H1 (cell line): Measurements from ENCODE around the gene MBD5. TPM values are rescaled to one million over a fixed set of nuclear protein-coding genes. Genes with fewer than 3 reads are reported as not detected.

Experiments used
- CTCF ChIA-PET: fragments of 300-600 bp; sonication (Branson Sonifier 250); formaldehyde crosslinking; loops from one replicate; lab custom pipeline; 2021; ENCODE audit not compliant: partially characterized antibody; lab: Charles Lee
- POLR2A ChIA-PET: fragments of 300-600 bp; sonication (Branson Sonifier 250); formaldehyde crosslinking; loops from one replicate; lab custom pipeline; 2021; ENCODE audit warnings: inconsistent platforms; ENCODE audit not compliant: partially characterized antibody; lab: Charles Lee
- DNase-seq, 2 experiments: peaks; one replicate each; pipeline versions ENCODE4 v3.0.0 to v3.0.0-alpha.2; 2010 to 2022; ENCODE audit warnings: low spot score in 2 of 2, low read depth in 1 of 2, mixed read lengths in 1 of 2
- FAIRE-seq: peaks from 2 replicates; lab custom pipeline; 2011; peaks lifted over from hg19 to GRCh38; lab: Jason Lieb, UNC
- H2AFZ ChIP-seq: 2 replicates; pipeline ENCODE4 v1.8.1; 2012; ENCODE audit warnings: low read length, inconsistent platforms
- H2AK5ac ChIP-seq: 2 replicates; pipeline ENCODE4 v1.6.1; 2013; ENCODE audit warnings: low read depth, low read length
- H2BK120ac ChIP-seq: replicated peaks from 2 replicates; pipeline ENCODE3; 2013; ENCODE audit warnings: low read depth, low read length, inconsistent platforms
- H2BK12ac ChIP-seq: 2 replicates; pipeline ENCODE4 v1.6.1; 2013; ENCODE audit warnings: low read depth, low read length
- H2BK15ac ChIP-seq: 2 replicates; pipeline ENCODE4 v1.6.1; 2013; ENCODE audit warnings: low read length
- H2BK20ac ChIP-seq: 2 replicates; pipeline ENCODE4 v1.6.1; 2013; ENCODE audit warnings: low read length
- H2BK5ac ChIP-seq: 2 replicates; pipeline ENCODE4 v1.6.1; 2013; ENCODE audit warnings: low read depth, low read length
- H3K14ac ChIP-seq: 2 replicates; pipeline ENCODE4 v1.6.1; 2013; ENCODE audit warnings: inconsistent platforms; ENCODE audit not compliant: insufficient read length
- H3K18ac ChIP-seq: 2 replicates; pipeline ENCODE4 v1.6.1; 2013; ENCODE audit warnings: low read length; ENCODE audit errors: extremely low read depth
- H3K23ac ChIP-seq: 2 replicates; pipeline ENCODE4 v1.6.1; 2013; ENCODE audit warnings: inconsistent platforms; ENCODE audit not compliant: insufficient read length
- H3K23me2 ChIP-seq: 2 replicates; pipeline ENCODE4 v1.6.1; 2013; ENCODE audit warnings: low read depth, low read length
- H3K27ac ChIP-seq: 2 replicates; pipeline ENCODE4 v1.6.1; 2011; ENCODE audit warnings: low read depth, low read length, inconsistent platforms
- H3K27me3 ChIP-seq, 4 experiments: replicated peaks in 1 of 4; 1 replicate in 1 of 4; 2 replicates in 3 of 4; pipeline versions ENCODE4 v1.6.1 to v1.8.1; 2011 to 2013; ENCODE audit warnings: low read length in 3 of 4, mild to moderate bottlenecking in 3 of 4, inconsistent platforms in 2 of 4, mixed read lengths in 2 of 4, moderate library complexity in 1 of 4; ENCODE audit not compliant: control insufficient read depth in 3 of 4, insufficient read depth in 3 of 4; ENCODE audit errors: extremely low read depth in 1 of 4
- H3K36me3 ChIP-seq, 4 experiments: 2 replicates each; pipeline versions ENCODE4 v1.6.1 to v1.8.1; 2011 to 2013; ENCODE audit warnings: mild to moderate bottlenecking in 4 of 4, low read length in 3 of 4, moderate library complexity in 2 of 4, control low read depth in 1 of 4, inconsistent platforms in 1 of 4; ENCODE audit not compliant: insufficient read depth in 4 of 4, control insufficient read depth in 2 of 4
- H3K4ac ChIP-seq: replicated peaks from 2 replicates; pipeline ENCODE3; 2013; ENCODE audit warnings: low read length, low read depth, mixed read lengths, inconsistent platforms; ENCODE audit not compliant: insufficient read length
- H3K4me1 ChIP-seq, 4 experiments: replicated peaks in 1 of 4; 1 replicate in 1 of 4; 2 replicates in 3 of 4; pipeline versions ENCODE4 v1.6.1 to v1.8.1; 2011 to 2013; ENCODE audit warnings: low read length in 3 of 4, inconsistent platforms in 2 of 4, mixed read lengths in 1 of 4; ENCODE audit not compliant: insufficient read depth in 4 of 4, control insufficient read depth in 3 of 4
- H3K4me2 ChIP-seq, 2 experiments: 2 replicates each; pipeline versions ENCODE4 v1.6.1 to v1.8.1; 2011 to 2013; ENCODE audit warnings: low read depth in 2 of 2, low read length in 2 of 2, control low read depth in 1 of 2, inconsistent platforms in 1 of 2, mild to moderate bottlenecking in 1 of 2; ENCODE audit not compliant: insufficient read depth in 1 of 2
- H3K4me3 ChIP-seq, 4 experiments: fragments of 200-600, 300-600 bp in 1 of 4; sonication (generic), shearing (Covaris generic), sonication (Bioruptor Twin) in 1 of 4; 2 replicates each; pipeline versions ENCODE4 v1.5.1 to v1.8.1; 2011 to 2016; ENCODE audit warnings: low read length in 4 of 4, low read depth in 3 of 4, control low read depth in 2 of 4, inconsistent platforms in 2 of 4, mild to moderate bottlenecking in 2 of 4, mixed read lengths in 1 of 4, moderate library complexity in 1 of 4; ENCODE audit not compliant: insufficient read depth in 2 of 4; ENCODE audit errors: extremely low read depth in 1 of 4
- H3K56ac ChIP-seq: replicated peaks from 2 replicates; pipeline ENCODE3; 2013; ENCODE audit warnings: low read depth, mild to moderate bottlenecking, mixed read lengths, low read length, inconsistent platforms; ENCODE audit not compliant: insufficient read length
- H3K79me1 ChIP-seq: 2 replicates; pipeline ENCODE4 v1.6.1; 2013; ENCODE audit warnings: low read depth, low read length, control low read depth
- H3K79me2 ChIP-seq, 2 experiments: 2 replicates each; pipeline versions ENCODE4 v1.6.1 to v1.8.1; 2012 to 2013; ENCODE audit warnings: low read length in 2 of 2, mild to moderate bottlenecking in 2 of 2, inconsistent platforms in 1 of 2; ENCODE audit not compliant: insufficient read depth in 2 of 2, control insufficient read depth in 1 of 2
- H3K9ac ChIP-seq, 4 experiments: replicated peaks in 1 of 4; 1 replicate in 1 of 4; 2 replicates in 3 of 4; pipeline versions ENCODE4 v1.6.1 to v1.8.1; 2011 to 2013; ENCODE audit warnings: low read depth in 3 of 4, low read length in 3 of 4, control low read depth in 2 of 4, mild to moderate bottlenecking in 2 of 4, moderate library complexity in 2 of 4, inconsistent platforms in 1 of 4; ENCODE audit errors: extremely low read depth in 1 of 4
- H3K9me3 ChIP-seq, 2 experiments: 2 replicates each; pipeline versions ENCODE4 v1.6.1 to v1.8.1; 2012 to 2013; ENCODE audit warnings: mild to moderate bottlenecking in 2 of 2, moderate library complexity in 2 of 2, control low read depth in 1 of 2, inconsistent platforms in 1 of 2, low read depth in 1 of 2, low read length in 1 of 2, mixed read lengths in 1 of 2; ENCODE audit not compliant: insufficient read depth in 2 of 2
- H4K20me1 ChIP-seq, 2 experiments: replicated peaks in 1 of 2; 2 replicates each; pipeline versions ENCODE3 to v1.8.1; 2011 to 2013; ENCODE audit warnings: inconsistent platforms in 2 of 2, low read length in 2 of 2, mild to moderate bottlenecking in 1 of 2; ENCODE audit not compliant: insufficient read depth in 2 of 2, control insufficient read depth in 1 of 2
- H4K5ac ChIP-seq: 2 replicates; pipeline ENCODE4 v1.6.1; 2013; ENCODE audit warnings: low read length, low read depth, mixed read lengths, inconsistent platforms; ENCODE audit not compliant: insufficient read length
- H4K8ac ChIP-seq: 2 replicates; pipeline ENCODE4 v1.8.0; 2013; ENCODE audit warnings: mild to moderate bottlenecking, moderate library complexity, low read length, inconsistent platforms; ENCODE audit not compliant: insufficient read depth; ENCODE audit errors: extremely low read depth
- H4K91ac ChIP-seq: replicated peaks from 2 replicates; pipeline ENCODE3; 2013; ENCODE audit warnings: low read length, mixed read lengths, inconsistent platforms; ENCODE audit not compliant: insufficient read length
- CREB1 ChIP-seq: IDR thresholded peaks from 2 replicates; pipeline ENCODE4 v1.6.1; 2012; ENCODE audit warnings: inconsistent platforms
- EZH2 ChIP-seq: fragments of 200-600 bp; sonication (generic); IDR thresholded peaks from 2 replicates; pipeline ENCODE4 v1.7.1; 2012; ENCODE audit warnings: low read depth, mild to moderate bottlenecking, moderate library complexity, low read length, inconsistent platforms; ENCODE audit not compliant: severe bottlenecking
- SIN3A ChIP-seq, 2 experiments: IDR thresholded peaks in 1 of 2; conservative IDR thresholded peaks in 1 of 2; 2 replicates each; pipeline ENCODE4 v1.6.1; 2011 to 2012; ENCODE audit warnings: low read length in 2 of 2, improper control_type of control experiment in 1 of 2, low read depth in 1 of 2, mild to moderate bottlenecking in 1 of 2
- SUZ12 ChIP-seq: fragments of 200-600 bp; sonication (generic); IDR thresholded peaks from 2 replicates; pipeline ENCODE4 v1.6.1; 2012; ENCODE audit warnings: mild to moderate bottlenecking, inconsistent platforms, low read length, moderate library complexity, mixed read lengths
- YY1 ChIP-seq: IDR thresholded peaks from 2 replicates; pipeline ENCODE4 v1.6.1; 2011; ENCODE audit warnings: low read depth, mild to moderate bottlenecking, low read length
- polyA plus RNA-seq, 7 experiments: library from polyadenylated mRNA; depleted of rRNA in 3 of 7; stranded (reverse) in 5 of 7; unstranded in 2 of 7; fragments of >200 nt in 5 of 7; fragments of 200-250 nt in 2 of 7; gene quantifications; 1 replicate in 5 of 7; 2 replicates in 1 of 7; 4 replicates in 1 of 7; pipeline versions ENCODE4 v1.2.1 to v1.2.3, GENCODE V29; 2011 to 2013; ENCODE audit warnings: missing spikeins in 2 of 7, mixed read lengths in 2 of 7
- total RNA-seq: library from RNA; stranded (reverse); fragmentation: NEBNext Ultra II Directional; extraction: Animal tissue kit (Norgen Biotek cat#: 25700); gene quantifications from 2 replicates; pipeline ENCODE4 v1.2.1, GENCODE V29; 2021

The MBD5 gene
- total and polyA plus RNA-seq, 2 of the 8 experiments (the other 6 are each of a cell fraction or from before 2014, with no cell fraction given) = 9.7 to 29.4 TPM

DNA sequence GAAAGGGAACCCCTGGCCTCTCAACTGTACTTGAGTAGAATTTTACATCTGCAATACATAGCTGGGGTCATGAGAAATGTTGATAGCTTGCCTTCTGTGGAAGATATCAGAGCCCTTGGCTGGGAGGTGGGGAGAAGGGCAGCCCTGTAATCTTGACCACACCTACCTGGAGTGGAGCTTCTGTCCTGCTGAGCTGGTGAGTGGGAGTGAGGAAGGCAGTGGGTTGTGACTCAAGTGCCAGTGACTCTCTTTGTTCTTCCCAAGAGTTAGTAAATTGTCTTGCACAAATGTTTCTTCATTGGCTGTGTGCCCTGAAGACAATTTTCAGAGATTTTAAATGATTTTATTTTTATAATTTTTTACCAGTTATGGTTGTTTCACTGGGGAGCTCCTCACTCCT is 277.3 kb downstream of the MBD5 start:
- no peak overlapping the region for H3K9ac ChIP-seq
- H4K5ac ChIP-seq = no peak overlapping the region
- no peak overlapping the region for H3K56ac ChIP-seq
- H3K4me2 ChIP-seq = no peak overlapping the region
- no peaks in the 10 kb centered on the region for H3K27me3 ChIP-seq
- no peak overlapping the region for H2BK12ac ChIP-seq
- no peak overlapping the region for H2BK120ac ChIP-seq
- H2AK5ac ChIP-seq = no peak overlapping the region
- H4K8ac ChIP-seq = no peak overlapping the region
- H3K36me3 ChIP-seq = no peaks in the 10 kb centered on the region
- peak overlapping the region; percentile 10; the same call in 1 of the 2 replicates for H2BK5ac ChIP-seq
- CTCF ChIA-PET = interaction anchor here (0.9 kb wide), 1 partner anchor 129 kb away, joined by 3 read pairs; no protein-coding TSS in a partner anchor
- peak overlapping the region; percentile 44 for H4K91ac ChIP-seq
- POLR2A ChIA-PET = no interaction called here
- FAIRE-seq (no peak), DNase-seq (no peak)
- H3K4me1 ChIP-seq = peaks cover 0 to 4% (median 1%) of the 10 kb centered on the region in 4 experiments; a peak in 3 of 7 replicates
- no peaks in the 10 kb centered on the region for H3K79me2 ChIP-seq
- H3K18ac ChIP-seq = no peak overlapping the region
- no peak overlapping the region for H3K4me3 ChIP-seq
- H3K9me3 ChIP-seq = no peaks in the 10 kb centered on the region
- no peaks in the 10 kb centered on the region for H4K20me1 ChIP-seq
- no peak overlapping the region for H3K4ac ChIP-seq
- no peak overlapping the region for H2AFZ ChIP-seq
- no peak overlapping the region for H3K23ac ChIP-seq
- no peaks in the 10 kb centered on the region for H3K79me1 ChIP-seq
- no peak overlapping the region for H3K27ac ChIP-seq
- H3K23me2 ChIP-seq = no peaks in the 10 kb centered on the region
- H2BK15ac ChIP-seq = 0 out of 2 replicates have a peak overlapping the region, but pooled peaks have one; percentile 5
- no peak overlapping the region for H3K14ac ChIP-seq
- TF ChIP-seq YY1 (no peak), SUZ12 (no peak), CREB1 (no peak), EZH2 (no peak), SIN3A (conservative IDR thresholded peaks at IDR 0.05 in 1 of 2, IDR thresholded peaks at IDR 0.05 in 1 of 2; ENCODE audit: low read depth in 1 of 2, low read length in 2 of 2) (no peak)
- TF ChIP-seq, all 59 proteins: peak for 0
- H2BK20ac ChIP-seq = 0 out of 2 replicates have a peak overlapping the region, but pooled peaks have one; percentile 86
